ENCODE data around the gene GRIK3. TPM values are rescaled to one million over a fixed set of nuclear protein-coding genes. Genes with fewer than 3 reads are reported as not detected.
A peak's percentile ranks its signal among the peaks of the same experiment; 100 is the strongest.
"Not testable (repeated sequence)": the region's sequence is repeated elsewhere in the genome, so short reads cannot be mapped to it uniquely, and the experiment has no call there.

Gene GRIK3
- total RNA-seq, 1 donor from 2014 or later = not detected

DNA sequence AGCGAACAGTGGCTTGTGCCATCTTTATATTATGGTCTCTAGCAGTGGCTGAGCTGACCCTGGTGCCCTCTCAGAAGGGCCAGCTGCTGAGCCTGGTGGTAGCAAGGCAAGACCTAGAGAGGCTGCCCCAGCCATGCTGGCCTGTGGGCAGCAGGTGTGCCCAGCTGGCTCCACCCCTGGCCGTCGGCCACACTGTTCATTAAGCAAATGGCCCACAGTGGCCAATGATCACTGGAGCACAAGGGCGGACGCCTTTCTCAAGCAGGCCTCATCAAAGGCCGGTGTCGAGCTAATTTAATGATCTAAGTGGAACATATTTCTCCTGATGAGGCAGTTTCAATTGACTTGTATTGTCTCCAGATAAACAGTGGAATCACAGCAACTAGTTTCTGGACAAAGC lies 89.4 kb downstream of the GRIK3 start:
- DNase-seq (ENCODE audit: low read depth) = no peak

DNA sequence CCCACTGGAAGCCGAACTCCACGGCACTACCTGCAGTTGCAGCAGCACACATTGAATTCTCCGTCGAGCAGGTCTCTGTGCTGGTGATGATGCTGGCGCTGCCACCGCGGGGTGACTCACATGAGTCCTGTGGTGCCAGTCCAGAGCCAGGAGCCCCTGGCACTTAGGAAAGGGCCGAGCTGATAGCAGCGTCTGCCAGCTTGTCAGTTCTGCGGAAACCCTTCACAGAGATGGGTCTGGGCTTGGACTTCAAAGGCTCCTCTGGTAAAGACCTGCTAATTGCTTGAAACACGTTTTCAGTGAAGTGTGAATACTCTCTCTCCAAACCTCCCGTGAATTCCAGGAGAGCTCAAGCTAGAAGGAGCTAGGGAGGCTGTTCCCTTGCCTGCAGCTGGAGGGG lies 92.2 kb downstream of the GRIK3 start:
- DNase-seq (ENCODE audit: low read depth) = no peak

DNA sequence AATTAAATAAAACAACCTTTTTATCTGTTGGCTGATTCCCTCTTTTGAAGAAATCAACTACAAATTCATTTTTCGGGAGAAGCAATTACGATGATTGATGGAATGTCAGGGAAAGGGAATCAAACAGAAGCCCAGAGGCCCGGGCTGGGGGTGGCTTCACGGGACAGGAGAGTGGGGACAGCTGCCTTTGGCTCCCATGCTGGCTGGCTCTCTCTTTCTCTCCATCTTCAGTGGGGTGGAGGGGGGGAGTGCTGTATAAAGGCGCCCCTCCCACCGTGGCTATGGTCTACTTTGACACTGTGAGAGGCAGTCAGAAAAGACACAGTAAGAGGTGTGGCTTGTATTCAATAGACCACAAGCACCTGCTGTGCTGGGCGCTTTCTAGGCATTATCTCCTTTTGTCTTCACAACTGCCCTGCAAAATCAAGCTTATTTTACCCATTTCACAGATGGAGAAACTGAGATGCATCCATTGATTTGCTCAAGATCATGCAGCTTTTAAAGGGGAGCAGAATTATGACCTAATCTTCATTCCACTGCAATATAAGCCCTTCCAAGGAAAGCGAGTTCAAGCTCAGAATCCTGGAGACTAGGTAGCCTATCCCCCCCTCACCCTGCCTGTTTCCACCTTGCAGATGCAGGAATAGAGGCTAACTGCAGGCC lies 92.9 kb downstream of the GRIK3 start:
- DNase-seq (ENCODE audit: low read depth) = no peak

DNA sequence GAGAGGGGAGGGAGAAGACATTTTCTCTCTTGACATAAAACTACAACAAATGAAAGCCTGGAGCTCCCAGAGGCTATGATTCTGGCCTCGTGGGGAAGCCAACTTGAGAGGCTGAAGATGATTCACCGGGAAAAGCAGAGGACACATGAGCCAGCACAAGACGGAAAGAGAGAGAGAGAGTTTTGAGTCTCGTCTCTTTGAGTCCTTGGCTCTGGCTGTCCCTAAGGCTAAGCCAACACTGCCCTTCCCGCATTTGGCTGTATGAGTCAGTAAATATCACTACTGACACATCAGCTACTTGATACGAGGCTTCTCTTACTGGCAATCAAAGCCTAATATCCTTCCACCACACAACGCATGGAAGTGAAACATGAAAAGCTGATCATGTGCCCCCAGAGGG lies 95.5 kb downstream of the GRIK3 start:
- DNase-seq (ENCODE audit: low read depth) = no peak

DNA sequence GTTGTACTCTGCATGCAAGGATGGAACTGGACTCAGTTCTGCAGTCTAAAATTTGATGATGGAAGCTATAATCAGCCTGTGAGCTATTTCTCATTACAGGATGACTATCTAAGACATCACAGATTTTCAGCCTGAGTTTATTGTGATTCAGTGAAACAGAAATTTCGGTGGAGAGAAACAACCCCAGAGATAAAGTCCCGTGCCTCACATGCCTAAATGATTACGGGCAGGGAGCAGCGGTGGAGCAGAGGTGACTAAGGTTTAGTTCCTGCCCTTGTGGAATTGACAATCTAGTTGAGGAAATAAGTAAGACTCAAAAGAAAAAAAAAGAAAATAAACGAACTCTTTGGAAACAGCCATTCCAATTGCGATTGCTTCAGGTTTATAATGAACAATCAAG lies 96.9 kb downstream of the GRIK3 start:
- no peak for DNase-seq (ENCODE audit: low read depth)

DNA sequence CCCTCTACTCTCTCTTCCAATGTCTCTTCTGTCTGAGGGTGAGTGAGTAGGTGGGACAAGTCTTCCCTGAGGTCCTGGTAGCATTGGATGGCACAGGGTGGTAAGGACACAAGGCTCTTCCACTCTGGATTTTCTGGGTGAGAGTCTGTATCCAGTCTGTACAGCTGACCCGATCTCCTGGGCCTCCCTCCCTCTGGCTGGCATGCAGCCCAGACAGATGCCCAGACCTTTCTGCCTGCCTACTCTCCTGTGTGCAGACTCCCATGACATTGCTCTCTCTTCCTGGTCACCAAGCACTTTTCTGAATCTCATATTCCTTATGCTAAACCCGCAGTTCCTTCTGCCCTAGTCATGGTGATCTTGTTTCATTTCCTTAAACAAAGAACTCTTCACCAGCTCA lies 100.3 kb downstream of the GRIK3 start:
- no peak for DNase-seq (ENCODE audit: low read depth)

DNA sequence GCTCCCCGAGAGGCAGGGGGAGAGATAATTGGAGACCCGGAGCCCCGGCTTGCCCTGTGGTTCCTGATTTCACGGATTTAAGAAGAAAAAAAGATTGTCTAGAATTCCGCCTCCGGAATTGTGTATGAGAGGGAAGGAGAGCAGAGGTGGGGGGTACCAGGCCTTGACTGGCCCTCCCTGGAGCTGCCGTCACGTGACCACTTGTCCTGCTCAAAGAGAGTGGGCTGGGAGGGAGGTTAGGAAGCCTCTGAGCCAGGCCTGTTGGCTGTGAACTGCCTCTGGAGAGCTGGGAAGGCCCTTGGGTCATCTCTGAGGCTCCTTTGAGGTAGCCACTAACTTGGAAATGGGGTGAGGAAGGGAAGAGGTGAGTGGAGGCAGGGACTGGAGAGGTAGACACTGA lies 106.5 kb downstream of the GRIK3 start:
- DNase-seq (ENCODE audit: low read depth) = no peak

DNA sequence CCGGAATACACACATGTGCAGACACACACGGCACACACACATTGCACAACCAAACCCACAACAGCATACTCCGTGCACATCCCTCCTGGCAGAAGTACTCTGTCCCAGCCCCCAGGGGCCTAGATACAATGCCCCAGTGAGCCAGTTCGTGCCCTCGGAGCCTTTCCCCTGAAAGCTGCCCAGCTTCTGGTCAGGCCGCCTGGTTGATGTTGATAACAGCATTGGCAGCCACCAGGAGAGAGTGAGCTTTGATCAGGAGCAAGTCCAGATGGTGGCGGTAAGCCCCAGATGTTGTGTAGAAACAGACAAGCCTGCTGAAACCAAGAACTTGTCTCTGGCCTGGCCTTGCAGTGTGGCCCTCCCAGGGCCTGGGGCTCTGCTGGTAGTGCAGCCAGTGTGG lies 109.1 kb downstream of the GRIK3 start:
- DNase-seq (ENCODE audit: low read depth) = no peak

DNA sequence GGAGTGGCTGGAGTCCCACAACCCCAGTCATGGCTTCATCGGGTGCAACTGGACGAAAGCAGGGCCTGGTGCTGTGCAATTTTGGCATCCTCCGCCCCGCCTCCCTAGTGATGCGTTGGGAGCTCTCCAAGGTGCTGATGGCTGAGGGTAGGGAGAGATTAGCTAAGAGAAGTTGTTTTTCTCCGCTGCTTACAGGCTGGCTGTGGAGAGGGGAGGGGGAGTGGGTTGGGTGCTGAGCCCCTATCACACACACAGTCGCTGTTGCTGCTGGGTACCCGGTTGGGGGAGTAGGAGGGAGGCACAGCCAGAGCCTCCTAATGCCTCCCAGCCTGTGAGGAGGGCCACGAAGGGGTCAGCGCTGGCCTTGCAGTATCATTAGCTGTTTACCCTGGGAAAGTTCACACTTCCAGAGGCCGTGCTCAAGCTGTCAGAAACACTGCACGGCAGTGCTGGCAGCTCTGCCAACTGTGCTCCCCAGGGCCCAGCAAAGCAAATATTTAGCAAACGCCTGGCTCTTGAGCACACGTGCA lies 110.0 kb downstream of the GRIK3 start:
- DNase-seq (ENCODE audit: low read depth) = peak; percentile 3

DNA sequence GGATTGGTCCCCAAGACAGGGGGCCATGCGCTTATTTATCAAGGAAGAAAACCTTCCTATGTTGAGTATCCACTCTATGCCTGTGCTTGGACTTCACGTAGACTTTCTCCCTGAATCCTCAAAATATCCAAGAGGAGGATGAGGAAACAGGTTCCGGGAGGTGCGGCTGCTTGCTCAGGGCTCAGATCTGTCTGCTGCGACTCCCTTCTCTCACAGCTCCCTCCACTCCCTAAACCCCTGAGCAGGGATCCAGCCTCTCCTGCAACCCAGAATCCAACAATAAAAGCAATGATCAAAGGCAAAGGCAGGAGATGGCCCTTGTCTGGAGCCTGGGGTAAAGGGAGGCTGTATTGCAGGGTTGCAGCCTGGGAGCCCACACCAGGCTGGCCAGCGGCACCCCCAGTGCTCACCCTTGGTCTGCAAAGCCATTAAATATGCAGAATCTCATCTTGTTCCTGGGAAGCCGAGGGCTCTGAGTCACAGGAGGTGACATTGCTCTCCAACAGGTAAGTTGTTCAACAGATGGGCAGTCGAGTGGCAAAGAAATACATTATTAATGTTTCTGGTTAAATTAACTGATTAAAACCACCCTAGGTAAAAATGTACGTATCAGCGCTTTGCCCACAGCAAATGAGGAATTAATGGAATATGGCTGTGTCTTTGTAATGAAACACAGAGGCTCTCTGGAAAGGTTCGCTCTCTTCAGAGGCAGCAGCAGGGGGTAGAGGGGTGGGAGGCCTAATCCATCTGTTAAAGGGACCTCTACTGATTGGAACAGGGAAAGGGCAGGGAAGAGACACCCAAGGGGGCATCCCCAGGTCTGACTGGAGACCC lies 111.5 kb downstream of the GRIK3 start:
- no peak for DNase-seq (ENCODE audit: low read depth)

DNA sequence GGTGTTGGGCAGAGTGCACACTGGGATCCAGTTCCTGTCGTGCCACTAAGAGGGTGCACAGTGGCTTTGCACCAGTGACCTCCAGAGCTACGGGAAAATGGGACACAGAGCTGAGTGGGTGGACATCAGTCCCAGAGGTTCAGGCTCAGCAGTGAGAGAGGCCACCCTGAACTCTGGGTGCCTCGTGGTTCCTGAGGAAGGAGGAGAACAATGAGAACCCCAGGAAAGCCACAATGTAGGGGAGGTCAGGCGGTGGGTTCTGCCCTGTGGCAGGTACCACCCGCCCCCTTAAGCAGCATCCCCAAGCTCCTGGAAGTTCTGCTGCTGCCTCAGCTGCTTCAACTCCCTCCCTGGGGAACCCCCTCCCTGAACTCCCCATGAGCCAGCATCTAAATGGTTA lies 112.2 kb downstream of the GRIK3 start:
- no peak for DNase-seq (ENCODE audit: low read depth)

DNA sequence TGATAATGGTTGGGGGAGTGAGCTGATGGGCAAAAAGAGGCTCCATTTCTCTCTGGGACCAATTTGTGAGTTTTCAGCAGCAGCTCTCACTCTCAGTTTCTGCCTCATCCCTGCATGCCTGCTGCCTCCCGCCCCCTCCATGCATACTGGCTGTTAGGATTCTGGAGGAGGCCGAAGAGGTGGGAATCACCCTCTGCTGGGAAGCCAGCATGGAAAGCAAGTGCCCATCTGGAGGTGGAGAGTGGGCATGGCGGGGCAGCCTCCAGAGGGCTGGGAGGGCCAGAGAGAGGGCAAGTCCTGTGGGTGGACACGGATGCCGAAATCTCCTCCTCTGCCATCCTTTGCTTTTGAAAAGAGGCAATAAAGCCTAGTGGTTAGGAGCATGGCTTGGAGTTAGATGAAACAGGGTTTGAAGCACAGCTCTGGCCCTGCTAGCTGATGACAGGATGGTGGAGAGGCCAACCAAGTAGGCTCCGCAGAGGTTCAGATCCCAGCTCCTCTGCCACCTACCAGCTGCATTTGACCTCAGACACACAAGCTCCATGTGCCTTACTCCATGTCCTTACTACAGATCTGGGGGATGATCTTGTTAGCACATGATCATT lies 113.4 kb downstream of the GRIK3 start:
- no peak for DNase-seq (ENCODE audit: low read depth)

DNA sequence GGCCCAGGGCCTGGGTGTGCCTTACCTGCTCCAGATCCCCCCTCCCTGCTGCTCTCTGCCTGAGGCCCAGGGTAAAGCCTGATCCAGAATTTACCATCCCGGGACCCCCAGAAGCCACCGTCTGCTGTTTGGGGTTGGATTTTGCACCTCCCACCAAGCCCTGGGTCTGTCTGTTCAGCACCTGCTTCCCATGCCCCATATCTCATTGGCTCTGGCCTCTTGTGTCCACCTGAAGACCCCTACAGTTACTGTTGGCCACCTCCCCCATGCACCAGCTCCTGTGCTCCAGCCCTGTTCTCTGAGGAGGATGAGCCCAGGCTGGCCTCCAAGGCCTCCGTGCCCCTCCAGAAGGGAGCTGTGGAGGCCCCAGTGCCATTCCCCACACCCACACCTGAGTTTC lies 113.9 kb downstream of the GRIK3 start:
- DNase-seq (ENCODE audit: low read depth) = no peak

DNA sequence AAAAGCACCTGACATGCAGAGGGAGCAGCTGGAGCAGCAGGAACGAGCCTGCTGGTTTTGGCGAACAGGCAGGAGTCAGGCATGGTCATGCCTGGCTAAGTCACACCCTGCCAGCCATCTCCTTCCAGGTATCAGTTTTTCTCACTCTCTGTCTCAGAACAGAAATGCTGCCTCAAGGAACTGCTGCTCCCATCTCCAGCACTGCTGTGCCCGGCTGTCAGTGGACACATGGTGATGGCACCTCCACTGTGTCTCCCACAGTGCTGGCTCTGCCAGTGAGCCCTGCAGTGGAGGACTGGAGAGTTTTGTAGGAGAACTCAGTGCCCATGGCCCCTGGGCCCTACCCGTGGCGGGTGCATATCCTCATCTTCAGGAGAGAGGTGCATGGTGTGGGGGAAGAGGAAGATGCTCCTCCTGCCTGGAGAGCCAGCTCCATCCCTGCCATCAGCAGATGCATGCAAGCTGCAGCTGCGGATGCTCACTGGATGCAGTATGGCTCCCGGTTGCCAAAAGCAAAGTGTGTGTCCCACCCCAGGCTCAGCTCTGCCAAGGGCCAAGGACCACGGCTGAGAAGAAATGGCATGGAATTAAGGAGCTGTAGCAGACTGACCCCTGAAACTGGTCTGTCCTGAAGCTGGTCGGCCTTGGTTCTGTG lies 114.7 kb downstream of the GRIK3 start:
- no peak for DNase-seq (ENCODE audit: low read depth)

DNA sequence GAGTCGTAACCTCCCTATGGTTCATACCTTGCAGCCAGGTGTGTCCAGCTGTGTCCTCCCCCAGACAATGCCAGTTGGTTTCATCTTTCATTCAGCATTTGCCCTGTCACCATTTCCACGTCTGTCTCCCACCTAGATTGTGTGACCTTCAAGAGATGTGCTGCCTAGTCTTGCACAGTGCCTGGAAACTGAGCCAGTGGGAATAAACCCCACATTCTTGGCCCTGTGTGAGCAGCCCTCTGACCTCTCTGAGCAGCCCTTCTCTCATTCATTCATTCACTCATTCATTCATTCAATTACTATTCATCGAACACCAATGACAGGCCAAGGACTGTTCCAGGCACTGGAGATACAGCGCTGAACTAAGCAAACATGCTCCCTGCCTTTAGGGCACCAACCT lies 115.7 kb downstream of the GRIK3 start:
- DNase-seq (ENCODE audit: low read depth) = no peak

DNA sequence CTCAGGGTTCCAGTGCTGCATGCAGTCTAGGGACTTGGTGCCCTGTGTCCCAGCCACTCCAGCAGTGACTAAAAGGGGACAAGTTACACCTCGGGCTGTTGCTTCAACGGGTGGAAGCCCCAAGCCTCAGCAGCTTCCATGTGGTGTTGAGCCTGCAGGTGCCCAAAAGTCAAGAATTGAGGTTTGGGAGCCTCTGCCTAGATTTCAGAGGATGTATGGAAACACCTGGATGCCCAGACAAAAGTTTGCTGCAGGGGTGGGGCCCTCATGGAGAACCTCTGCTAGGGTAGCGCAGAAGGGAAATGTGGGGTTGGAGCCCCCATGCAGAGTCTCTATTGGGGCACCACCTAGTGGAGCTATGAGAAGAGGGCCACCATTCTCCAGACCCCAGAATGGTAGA lies 117.8 kb downstream of the GRIK3 start:
- not testable (repeated sequence) for DNase-seq (ENCODE audit: low read depth)

DNA sequence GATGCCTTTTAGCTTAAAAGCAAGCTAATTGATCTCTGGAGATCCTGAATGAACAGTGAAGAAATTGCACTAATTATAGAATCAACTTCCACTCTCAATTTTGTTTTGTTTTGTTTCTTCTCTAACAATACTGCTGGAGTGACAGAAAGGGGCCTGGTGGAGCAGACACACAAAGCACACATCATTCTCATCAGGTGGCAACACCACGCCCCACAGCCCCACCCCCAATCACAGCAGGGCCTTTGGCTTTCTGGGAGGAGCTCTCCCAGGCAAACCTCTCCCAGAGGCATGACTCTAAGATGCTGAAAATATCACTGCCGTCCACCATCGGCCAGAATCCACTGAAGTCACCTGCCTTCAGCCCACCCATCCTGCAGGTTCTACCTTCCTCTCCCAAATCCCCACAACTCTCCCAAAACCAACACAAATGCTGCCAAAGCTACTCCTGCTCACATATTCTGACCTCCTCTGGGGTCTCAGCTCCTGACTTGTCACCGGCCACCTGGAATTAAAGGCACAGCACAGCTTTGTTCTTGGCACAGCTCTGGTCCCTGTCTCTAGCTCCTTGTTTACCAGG lies 120.7 kb downstream of the GRIK3 start:
- no peak for DNase-seq (ENCODE audit: low read depth)

DNA sequence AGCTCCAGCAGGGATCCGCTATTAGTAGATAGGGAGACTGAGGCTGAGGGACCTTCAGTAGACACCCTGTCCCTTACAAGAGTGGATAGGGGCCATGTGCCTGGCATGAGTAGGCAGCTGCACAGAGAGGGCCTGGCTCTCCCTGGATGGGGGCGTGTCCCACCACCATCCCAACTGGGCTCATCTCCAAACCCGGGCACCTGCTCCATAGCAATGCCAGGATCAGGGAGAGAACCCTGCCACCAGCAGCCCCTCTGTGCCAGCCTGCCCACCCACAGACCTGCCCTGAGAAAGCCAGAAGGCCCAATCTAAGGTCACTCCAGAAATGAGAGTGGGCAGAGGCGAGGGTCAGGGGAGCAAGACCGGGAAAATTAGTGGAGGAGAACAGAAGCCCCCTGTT lies 121.3 kb downstream of the GRIK3 start:
- no peak for DNase-seq (ENCODE audit: low read depth)

DNA sequence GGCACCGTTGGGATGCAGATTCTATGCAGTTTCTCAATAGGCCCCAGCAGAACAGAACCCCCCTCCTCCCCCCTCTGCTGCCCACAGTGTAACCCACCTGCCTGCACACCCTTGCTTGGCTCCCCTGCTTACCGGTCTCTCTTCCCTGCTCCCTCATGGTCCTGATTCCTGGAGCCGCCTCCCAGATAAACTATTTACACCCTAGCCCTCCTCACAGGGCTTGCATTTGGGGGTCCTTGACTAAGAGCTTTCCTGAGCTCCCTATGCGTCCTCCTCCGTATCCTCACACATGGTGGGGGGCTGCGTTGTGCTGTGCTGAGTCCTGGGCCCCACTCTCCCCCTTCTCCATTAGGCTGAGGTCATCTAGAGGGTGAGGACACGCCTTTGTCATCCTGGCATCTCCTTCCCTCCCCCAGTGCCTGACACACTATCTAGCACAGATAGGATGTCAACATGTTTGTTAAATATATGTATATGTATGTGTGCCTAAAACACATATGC lies 121.9 kb downstream of the GRIK3 start:
- DNase-seq (ENCODE audit: low read depth) = no peak

DNA sequence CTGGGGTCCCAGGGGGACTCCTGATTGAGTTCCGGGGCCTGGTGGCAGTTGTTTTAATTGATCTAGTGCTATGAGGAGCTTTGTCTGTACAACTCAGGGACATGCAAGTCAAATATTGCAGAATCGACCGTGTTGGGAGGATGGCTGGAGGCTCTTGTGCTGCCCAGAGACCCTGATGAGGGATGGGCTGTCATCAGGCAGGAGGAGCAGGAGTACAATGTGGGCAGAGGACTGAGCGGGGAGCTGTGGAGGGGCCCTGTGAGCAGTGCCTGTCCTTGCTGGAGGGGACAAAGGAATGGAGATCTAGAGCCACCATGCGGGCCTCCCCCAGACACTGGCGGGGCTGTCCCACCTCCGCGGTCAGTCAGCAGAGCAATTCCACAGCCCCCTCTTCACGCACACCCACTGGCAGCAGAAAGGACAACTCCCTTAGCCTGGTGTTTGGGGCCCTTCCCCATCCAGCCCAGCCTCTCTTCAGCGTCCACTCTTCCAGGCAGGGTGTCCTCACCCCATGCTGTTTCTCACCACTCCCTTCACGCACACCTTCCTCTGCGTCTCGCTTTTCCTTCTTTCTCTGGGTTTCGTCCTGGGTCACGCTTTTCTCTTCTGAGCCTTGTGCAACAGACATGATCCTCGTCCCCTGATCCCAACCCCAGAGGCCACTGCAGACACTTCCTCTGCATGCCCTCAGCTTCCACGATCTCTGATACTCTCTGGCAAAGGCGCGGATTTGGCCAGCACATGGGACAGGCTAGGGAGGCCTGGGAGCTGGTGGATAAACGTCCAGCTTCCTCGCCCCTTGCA lies 122.6 kb downstream of the GRIK3 start:
- no peak for DNase-seq (ENCODE audit: low read depth)
